Measurements from ENCODE around the gene NLGN1.

DNA sequence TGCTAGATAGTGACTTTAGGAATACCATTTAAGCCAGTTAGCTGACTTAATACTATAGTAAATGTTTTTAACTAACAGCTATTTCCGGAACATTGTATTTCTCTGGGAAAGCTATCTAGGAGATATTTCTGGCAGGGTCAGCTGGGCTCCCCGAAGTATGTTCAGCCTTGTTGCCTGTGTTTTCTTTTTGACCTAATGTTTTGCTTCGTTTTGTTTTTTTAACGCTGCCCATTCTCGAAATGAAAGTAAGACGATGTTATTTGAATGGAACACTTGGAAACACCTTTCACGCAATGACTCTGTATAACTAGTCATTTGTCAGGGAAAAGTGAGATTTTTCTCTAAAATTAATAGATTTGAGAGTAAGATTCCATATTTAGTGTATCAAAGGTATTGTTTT lies 758.7 kb downstream of the NLGN1 start:
- TF ChIP-seq, protein P1, sequence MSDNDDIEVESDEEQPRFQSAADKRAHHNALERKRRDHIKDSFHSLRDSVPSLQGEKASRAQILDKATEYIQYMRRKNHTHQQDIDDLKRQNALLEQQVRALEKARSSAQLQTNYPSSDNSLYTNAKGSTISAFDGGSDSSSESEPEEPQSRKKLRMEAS (IDR thresholded peaks at IDR 0.05), result no peak
- TF ChIP-seq CTCF (IDR thresholded peaks at IDR 0.05; ENCODE audit: control extremely low read depth in 1 of 3, insufficient read depth in 1 of 3, low read depth in 1 of 3, low read length in 3 of 3) (no peak), CHD7 (IDR thresholded peaks at IDR 0.05; ENCODE audit: insufficient replicate concordance, low read length) (no peak), BRCA1 (IDR thresholded peaks at IDR 0.05; ENCODE audit: low read depth, low read length) (no peak), EP300 (IDR thresholded peaks at IDR 0.05; ENCODE audit: borderline replicate concordance in 1 of 2, low read depth in 2 of 2, low read length in 2 of 2) (no peak), MAFK (IDR thresholded peaks at IDR 0.05; ENCODE audit: low read depth, low read length) (no peak), POLR2A (IDR thresholded peaks at IDR 0.05; ENCODE audit: control extremely low read depth in 1 of 2, low read depth in 2 of 2, low read length in 2 of 2) (no peak), CTBP2 (IDR thresholded peaks at IDR 0.05; ENCODE audit: borderline replicate concordance, insufficient read depth, insufficient read length, low read length) (no peak), HDAC2 (IDR thresholded peaks at IDR 0.05; ENCODE audit: borderline replicate concordance in 1 of 2, low read depth in 2 of 2, low read length in 2 of 2) (no peak), CHD2 (IDR thresholded peaks at IDR 0.05; ENCODE audit: low read length) (no peak)
- TF ChIP-seq, protein P2, sequence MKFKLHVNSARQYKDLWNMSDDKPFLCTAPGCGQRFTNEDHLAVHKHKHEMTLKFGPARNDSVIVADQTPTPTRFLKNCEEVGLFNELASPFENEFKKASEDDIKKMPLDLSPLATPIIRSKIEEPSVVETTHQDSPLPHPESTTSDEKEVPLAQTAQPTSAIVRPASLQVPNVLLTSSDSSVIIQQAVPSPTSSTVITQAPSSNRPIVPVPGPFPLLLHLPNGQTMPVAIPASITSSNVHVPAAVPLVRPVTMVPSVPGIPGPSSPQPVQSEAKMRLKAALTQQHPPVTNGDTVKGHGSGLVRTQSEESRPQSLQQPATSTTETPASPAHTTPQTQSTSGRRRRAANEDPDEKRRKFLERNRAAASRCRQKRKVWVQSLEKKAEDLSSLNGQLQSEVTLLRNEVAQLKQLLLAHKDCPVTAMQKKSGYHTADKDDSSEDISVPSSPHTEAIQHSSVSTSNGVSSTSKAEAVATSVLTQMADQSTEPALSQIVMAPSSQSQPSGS (IDR thresholded peaks at IDR 0.05; ENCODE audit: low read length), result no peak
